ENCODE results near the gene TMEM107.
"Not testable (repeated sequence)": the region's sequence is repeated elsewhere in the genome, so short reads cannot be mapped to it uniquely, and the experiment has no call there.

The TMEM107 gene

GRCh38 chr17:8176197-8176940 is at the start of gene TMEM107:
Gene TMEM107 (minus strand): TSS chr17:8176380. CDS start chr17:8176286, 94 bp downstream.
- in situ Hi-C loops (cut with MboI; ENCODE audit: low sequenced_read_pairs) = no loop called here

- in situ Hi-C loops (cut with MboI; ENCODE audit: low sequenced_read_pairs) = no loop called here
These were observed 49.0 kb upstream of the TMEM107 start for GRCh38 chr17:8224891-8225812.

GRCh38 chr17:8223356-8224126 is 47.4 kb upstream of the TMEM107 start:
- in situ Hi-C loops (cut with MboI; ENCODE audit: low sequenced_read_pairs) = no loop called here

- in situ Hi-C loops (cut with MboI; ENCODE audit: low sequenced_read_pairs) = no loop called here
These were observed 46.6 kb upstream of the TMEM107 start for GRCh38 chr17:8222630-8223355.

GRCh38 chr17:8222380-8222629 is 46.1 kb upstream of the TMEM107 start:
- in situ Hi-C loops (cut with MboI; ENCODE audit: low sequenced_read_pairs) = no loop called here

GRCh38 chr17:8221663-8222379 is 45.6 kb upstream of the TMEM107 start:
- in situ Hi-C loops (cut with MboI; ENCODE audit: low sequenced_read_pairs) = no loop called here

GRCh38 chr17:8220783-8221662 is 44.8 kb upstream of the TMEM107 start:
- in situ Hi-C loops (cut with MboI; ENCODE audit: low sequenced_read_pairs) = no loop called here

GRCh38 chr17:8214000-8214399 is 37.8 kb upstream of the TMEM107 start:
- in situ Hi-C loops (cut with MboI; ENCODE audit: low sequenced_read_pairs) = not testable (repeated sequence)

- in situ Hi-C loops (cut with MboI; ENCODE audit: low sequenced_read_pairs) = no loop called here
These were observed 36.4 kb upstream of the TMEM107 start for GRCh38 chr17:8212312-8213180.

GRCh38 chr17:8210761-8211458 is 34.7 kb upstream of the TMEM107 start:
- in situ Hi-C loops (cut with MboI; ENCODE audit: low sequenced_read_pairs) = no loop called here

GRCh38 chr17:8209907-8210760 is 34.0 kb upstream of the TMEM107 start, which contains the start of gene AURKB:
Gene AURKB (minus strand): TSS chr17:8210575. CDS start chr17:8210224, 351 bp downstream.
- in situ Hi-C loops (cut with MboI; ENCODE audit: low sequenced_read_pairs) = no loop called here

- in situ Hi-C loops (cut with MboI; ENCODE audit: low sequenced_read_pairs) = no loop called here
These were observed 30.4 kb upstream of the TMEM107 start for GRCh38 chr17:8206536-8206935.

GRCh38 chr17:8204761-8205555 is 28.8 kb upstream of the TMEM107 start:
- in situ Hi-C loops (cut with MboI; ENCODE audit: low sequenced_read_pairs) = no loop called here

GRCh38 chr17:8192070-8192815 is 16.1 kb upstream of the TMEM107 start:
- in situ Hi-C loops (cut with MboI; ENCODE audit: low sequenced_read_pairs) = no loop called here

- in situ Hi-C loops (cut with MboI; ENCODE audit: low sequenced_read_pairs) = no loop called here
These were observed 14.3 kb upstream of the TMEM107 start for GRCh38 chr17:8190506-8190905.

Data from HL-60/S4 treated with phorbol 12-myristate 13-acetate at 8.2 ng/mL for 4 days and 3 days (cell line).